ENCODE results near the gene CENPA.

Gene CENPA

DNA sequence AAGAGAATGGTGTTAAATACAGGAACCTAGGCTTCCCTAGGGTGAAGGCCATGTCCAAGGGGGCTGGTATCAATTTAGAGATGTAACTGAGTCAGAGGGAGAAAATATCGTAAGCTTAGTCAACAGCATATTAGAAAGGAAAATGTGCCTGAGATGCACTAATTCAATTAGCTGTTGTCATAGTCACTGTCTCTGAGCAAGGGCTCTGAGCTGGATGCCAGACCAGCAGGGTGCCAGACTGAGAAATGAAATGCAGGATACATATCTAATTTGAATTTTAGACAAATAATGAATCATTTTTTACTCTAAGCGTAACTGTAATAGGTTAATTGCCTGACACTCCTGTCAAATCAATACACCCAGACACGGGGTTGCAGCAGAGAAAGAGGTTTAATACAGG is 33.2 kb upstream of the CENPA start:
- DNase-seq (ENCODE audit: low read depth): no peak
- H3K4me3 ChIP-seq (ENCODE audit: low read length): no peak overlapping the region
- no peak for TF ChIP-seq CTCF (IDR thresholded peaks at IDR 0.05; ENCODE audit: insufficient read depth, low read depth, low read length, missing control alignments)

DNA sequence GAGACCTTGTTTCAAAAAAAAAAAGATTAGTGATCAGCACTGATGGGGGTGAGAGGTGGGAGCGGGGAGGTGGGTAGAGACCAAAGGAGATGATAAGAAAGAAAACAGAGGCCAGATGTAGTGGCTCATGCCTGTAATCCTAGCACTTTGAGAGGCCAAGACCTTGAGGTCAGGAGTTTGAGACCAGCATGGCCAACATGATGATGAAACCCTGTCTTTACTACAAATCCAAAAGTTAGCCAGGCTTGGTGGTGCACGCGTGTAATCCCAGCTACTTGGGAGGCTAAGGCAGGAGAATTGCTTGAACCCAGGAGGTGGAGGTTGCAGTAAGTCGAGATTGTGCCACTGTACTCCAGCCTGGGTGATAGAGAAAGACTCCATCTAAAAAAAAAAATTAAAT is 31.3 kb upstream of the CENPA start:
- H3K4me3 ChIP-seq (ENCODE audit: low read length): no peak overlapping the region
- no peak for DNase-seq (ENCODE audit: low read depth)
- TF ChIP-seq CTCF (IDR thresholded peaks at IDR 0.05; ENCODE audit: insufficient read depth, low read depth, low read length, missing control alignments): no peak

DNA sequence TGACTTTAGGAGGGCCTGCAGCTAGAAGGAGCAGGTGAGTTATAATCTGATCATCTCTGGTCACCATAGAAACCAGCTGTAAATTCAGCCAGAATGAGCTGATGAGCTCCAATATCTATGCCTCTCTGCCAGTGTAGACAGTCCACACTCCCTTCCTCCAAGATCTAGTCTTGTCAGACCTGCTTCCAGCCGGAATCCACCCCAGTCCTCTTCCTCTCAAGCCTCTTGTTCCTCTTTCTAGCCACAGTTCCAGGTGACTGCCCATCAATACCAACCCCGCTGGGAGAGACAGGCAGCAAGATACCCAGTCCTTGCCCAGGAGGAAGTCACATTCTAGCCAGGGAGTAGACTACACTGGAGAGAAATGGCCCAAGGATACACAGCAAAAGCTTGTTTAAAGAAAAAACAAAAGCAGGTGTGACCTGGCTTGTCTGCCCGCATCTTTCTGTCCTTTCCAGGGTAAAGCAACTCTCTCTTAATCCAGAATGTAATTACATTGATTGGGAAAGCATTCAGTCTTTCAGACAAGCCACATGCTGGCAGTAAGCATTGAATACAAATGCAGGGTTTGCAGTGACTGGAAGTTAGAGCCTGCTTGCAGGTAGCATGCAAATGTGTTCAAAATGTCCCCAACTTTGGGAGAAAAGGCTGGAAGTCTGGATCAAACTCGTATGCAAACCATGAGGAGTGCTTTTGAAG is 30.7 kb upstream of the CENPA start:
- DNase-seq (ENCODE audit: low read depth): no peak
- H3K4me3 ChIP-seq (ENCODE audit: low read length): no peak overlapping the region
- TF ChIP-seq CTCF (IDR thresholded peaks at IDR 0.05; ENCODE audit: insufficient read depth, low read depth, low read length, missing control alignments): no peak

DNA sequence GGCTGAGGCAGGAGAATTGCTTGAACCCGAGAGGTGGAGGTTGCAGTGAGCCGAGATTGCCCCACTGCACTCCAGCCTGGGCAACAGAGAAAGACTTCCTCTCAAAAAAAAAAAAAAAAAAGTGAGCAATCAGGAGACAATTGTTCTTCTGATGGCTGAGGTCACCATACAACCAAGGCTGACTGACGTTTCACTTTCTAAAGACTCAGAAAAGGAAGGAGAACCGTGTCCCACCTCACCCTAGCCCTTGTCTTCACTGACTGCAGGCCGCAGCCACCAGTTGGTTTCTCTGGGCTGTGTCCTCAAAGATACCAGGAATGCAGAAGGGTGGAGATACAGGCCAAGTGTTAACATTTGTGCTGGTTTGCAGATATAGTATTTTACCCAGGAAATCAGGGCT is 29.5 kb upstream of the CENPA start:
- no peak overlapping the region for H3K4me3 ChIP-seq (ENCODE audit: low read length)
- TF ChIP-seq CTCF (IDR thresholded peaks at IDR 0.05; ENCODE audit: insufficient read depth, low read depth, low read length, missing control alignments): no peak

GRCh38 chr2:26757873-26758789 is 27.7 kb upstream of the CENPA start:
- peak; percentile 96 for DNase-seq (ENCODE audit: low read depth)
- no peak for TF ChIP-seq CTCF (IDR thresholded peaks at IDR 0.05; ENCODE audit: insufficient read depth, low read depth, low read length, missing control alignments)
- no peak overlapping the region for H3K4me3 ChIP-seq (ENCODE audit: low read length)

More for the DNA sequence above, 29.5 kb upstream of the CENPA start:
- no peak for DNase-seq (ENCODE audit: low read depth)

DNA sequence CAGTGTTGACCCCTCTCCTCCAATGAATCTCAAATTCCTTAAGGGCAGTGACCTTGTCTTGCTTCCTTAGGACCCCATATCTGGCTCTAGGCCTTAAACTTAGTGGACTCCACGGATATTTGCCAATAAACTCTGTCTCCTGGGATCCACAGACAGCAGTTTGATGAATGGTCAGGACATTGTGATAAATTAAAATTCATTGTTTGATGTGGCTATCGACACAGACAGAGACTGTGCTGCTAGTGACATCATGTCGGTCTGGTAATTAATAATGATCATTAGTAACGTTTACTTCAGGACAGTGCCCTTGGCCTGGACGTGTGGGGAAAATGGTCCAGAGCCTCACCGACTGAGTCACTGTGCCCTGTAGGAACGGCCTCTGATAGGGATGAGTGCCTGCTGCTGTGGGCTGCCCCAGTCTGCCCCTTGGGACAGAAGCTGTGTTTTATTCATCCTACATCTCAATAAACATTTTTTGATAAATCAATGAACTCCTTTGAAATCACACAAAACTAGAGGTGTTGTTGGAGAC is 27.0 kb upstream of the CENPA start:
- H3K4me3 ChIP-seq (ENCODE audit: low read length): no peak overlapping the region
- no peak for DNase-seq (ENCODE audit: low read depth)
- TF ChIP-seq CTCF (IDR thresholded peaks at IDR 0.05; ENCODE audit: insufficient read depth, low read depth, low read length, missing control alignments): no peak

All from epithelial cell of esophagus (primary cell).